ENCODE data around the gene RAP1GAP2. TPM values are rescaled to one million over a fixed set of nuclear protein-coding genes. Genes with fewer than 3 reads are reported as not detected.
"Not testable (repeated sequence)": the region's sequence is repeated elsewhere in the genome, so short reads cannot be mapped to it uniquely, and the experiment has no call there.

Gene RAP1GAP2
- total RNA-seq, 1 donor from 2014 or later, result 8.6 TPM

- no peak for TF ChIP-seq CTCF (IDR thresholded peaks at IDR 0.05; ENCODE audit: insufficient read depth, low read depth, low read length)
- no peak for TF ChIP-seq EZH2 (IDR thresholded peaks at IDR 0.05; ENCODE audit: insufficient read depth, low read length)
- peaks cover 2% of the 10 kb centered on the region for H3K36me3 Mint-ChIP-seq (ENCODE audit: low read depth, unreplicated experiment)
- no peaks in the 10 kb centered on the region for H3K4me1 ChIP-seq (ENCODE audit: insufficient read depth, low read length)
These were observed 193.6 kb downstream of the RAP1GAP2 start for GRCh38 chr17:2989855-2990254.

GRCh38 chr17:2990396-2990795 is 194.2 kb downstream of the RAP1GAP2 start:
- Histone ChIP-seq H3K4me2 (ENCODE audit: low read length) (no peak overlapping the region), H2AFZ (ENCODE audit: low read depth, low read length) (no peak overlapping the region), H3K4me3 (ENCODE audit: insufficient read depth, low read depth, low read length) (no peak overlapping the region), H3K36me3 (ENCODE audit: insufficient read depth, low read length) (no peaks in the 10 kb centered on the region), H3K9me3 (ENCODE audit: insufficient read depth, low read depth, low read length) (no peaks in the 10 kb centered on the region), H4K20me1 (ENCODE audit: insufficient read depth, low read length) (no peaks in the 10 kb centered on the region), H3K4me1 (ENCODE audit: insufficient read depth, low read length) (no peaks in the 10 kb centered on the region), H3K79me2 (ENCODE audit: insufficient read depth, low read length) (no peaks in the 10 kb centered on the region), H3K27me3 (ENCODE audit: insufficient read depth, low read length) (no peaks in the 10 kb centered on the region), H3K9ac (ENCODE audit: low read length) (no peak overlapping the region), H3K27ac (ENCODE audit: low read depth, low read length) (no peak overlapping the region)
- no peak overlapping the region for H3K4me3 Mint-ChIP-seq (ENCODE audit: unreplicated experiment)
- H3K36me3 Mint-ChIP-seq (ENCODE audit: low read depth, unreplicated experiment), result peaks cover 2% of the 10 kb centered on the region
- TF ChIP-seq EZH2 (IDR thresholded peaks at IDR 0.05; ENCODE audit: insufficient read depth, low read length) (no peak), CTCF (IDR thresholded peaks at IDR 0.05; ENCODE audit: insufficient read depth, low read depth, low read length) (no peak)
- H3K4me1 Mint-ChIP-seq (ENCODE audit: low read depth, unreplicated experiment), result no peaks in the 10 kb centered on the region
- H3K27me3 Mint-ChIP-seq (ENCODE audit: low read depth, unreplicated experiment), result no peaks in the 10 kb centered on the region
- FAIRE-seq (no peak), DNase-seq (ENCODE audit: low read depth) (no peak)
- H3K27ac Mint-ChIP-seq (ENCODE audit: unreplicated experiment), result no peak overlapping the region
- no peaks in the 10 kb centered on the region for H3K9me3 Mint-ChIP-seq (ENCODE audit: unreplicated experiment)

More at GRCh38 chr17:2989855-2990254, 193.6 kb downstream of the RAP1GAP2 start:
- no peaks in the 10 kb centered on the region for H3K36me3 ChIP-seq (ENCODE audit: insufficient read depth, low read length)
- H3K4me1 Mint-ChIP-seq (ENCODE audit: low read depth, unreplicated experiment), result no peaks in the 10 kb centered on the region
- H3K27ac Mint-ChIP-seq (ENCODE audit: unreplicated experiment), result no peak overlapping the region
- FAIRE-seq, result no peak
- H2AFZ ChIP-seq (ENCODE audit: low read depth, low read length), result no peak overlapping the region
- no peaks in the 10 kb centered on the region for H3K27me3 ChIP-seq (ENCODE audit: insufficient read depth, low read length)
- no peak overlapping the region for H3K4me3 ChIP-seq (ENCODE audit: insufficient read depth, low read depth, low read length)
- no peak overlapping the region for H3K4me3 Mint-ChIP-seq (ENCODE audit: unreplicated experiment)
- no peaks in the 10 kb centered on the region for H4K20me1 ChIP-seq (ENCODE audit: insufficient read depth, low read length)
- no peak for DNase-seq (ENCODE audit: low read depth)
- no peaks in the 10 kb centered on the region for H3K27me3 Mint-ChIP-seq (ENCODE audit: low read depth, unreplicated experiment)
- H3K27ac ChIP-seq (ENCODE audit: low read depth, low read length), result no peak overlapping the region
- no peak overlapping the region for H3K4me2 ChIP-seq (ENCODE audit: low read length)
- no peaks in the 10 kb centered on the region for H3K9me3 ChIP-seq (ENCODE audit: insufficient read depth, low read depth, low read length)
- H3K79me2 ChIP-seq (ENCODE audit: insufficient read depth, low read length), result no peaks in the 10 kb centered on the region
- no peaks in the 10 kb centered on the region for H3K9me3 Mint-ChIP-seq (ENCODE audit: unreplicated experiment)
- no peak overlapping the region for H3K9ac ChIP-seq (ENCODE audit: low read length)

GRCh38 chr17:2991396-2992180 is 195.3 kb downstream of the RAP1GAP2 start:
- not testable (repeated sequence) for H3K4me3 ChIP-seq (ENCODE audit: insufficient read depth, low read depth, low read length); H3K27ac Mint-ChIP-seq (ENCODE audit: unreplicated experiment); FAIRE-seq; H3K4me1 ChIP-seq (ENCODE audit: insufficient read depth, low read length); H3K27ac ChIP-seq (ENCODE audit: low read depth, low read length); H2AFZ ChIP-seq (ENCODE audit: low read depth, low read length); H3K4me1 Mint-ChIP-seq (ENCODE audit: low read depth, unreplicated experiment); H3K27me3 ChIP-seq (ENCODE audit: insufficient read depth, low read length); H3K4me2 ChIP-seq (ENCODE audit: low read length); H3K9me3 ChIP-seq (ENCODE audit: insufficient read depth, low read depth, low read length); H4K20me1 ChIP-seq (ENCODE audit: insufficient read depth, low read length); H3K9ac ChIP-seq (ENCODE audit: low read length); H3K9me3 Mint-ChIP-seq (ENCODE audit: unreplicated experiment); H3K36me3 ChIP-seq (ENCODE audit: insufficient read depth, low read length); DNase-seq (ENCODE audit: low read depth); H3K4me3 Mint-ChIP-seq (ENCODE audit: unreplicated experiment); H3K27me3 Mint-ChIP-seq (ENCODE audit: low read depth, unreplicated experiment); H3K36me3 Mint-ChIP-seq (ENCODE audit: low read depth, unreplicated experiment); H3K79me2 ChIP-seq (ENCODE audit: insufficient read depth, low read length)
